Osteocyte (in vitro differentiated cells): ENCODE results near the gene CMTM6. TPM values are rescaled to one million over a fixed set of nuclear protein-coding genes. Genes with fewer than 3 reads are reported as not detected.
"Not testable (repeated sequence)": the region's sequence is repeated elsewhere in the genome, so short reads cannot be mapped to it uniquely, and the experiment has no call there.

ENCODE experiments used
- DNase-seq: peaks from one replicate; pipeline ENCODE4 v3.0.0; 2021; ENCODE audit warnings: mixed read lengths; ENCODE audit not compliant: unreplicated experiment; ENCODE audit errors: extremely low spot score
- H3K27ac Mint-ChIP-seq: one replicate; pipeline ENCODE4 v1.8.0; 2021; ENCODE audit warnings: mild to moderate bottlenecking, mixed read lengths; ENCODE audit not compliant: unreplicated experiment
- H3K27me3 Mint-ChIP-seq: one replicate; pipeline ENCODE4 v1.8.0; 2021; ENCODE audit warnings: mixed read lengths; ENCODE audit not compliant: unreplicated experiment
- H3K36me3 Mint-ChIP-seq: one replicate; pipeline ENCODE4 v1.8.0; 2021; ENCODE audit warnings: mixed read lengths; ENCODE audit not compliant: unreplicated experiment
- H3K4me1 Mint-ChIP-seq: one replicate; pipeline ENCODE4 v1.8.0; 2021; ENCODE audit warnings: mixed read lengths; ENCODE audit not compliant: unreplicated experiment
- H3K4me3 Mint-ChIP-seq: one replicate; pipeline ENCODE4 v1.8.0; 2021; ENCODE audit warnings: mild to moderate bottlenecking, moderate library complexity, mixed read lengths; ENCODE audit not compliant: unreplicated experiment
- H3K9me3 Mint-ChIP-seq: one replicate; pipeline ENCODE4 v1.8.0; 2021; ENCODE audit warnings: mixed read lengths; ENCODE audit not compliant: unreplicated experiment
- CTCF ChIP-seq: fragments of 200-600 bp; sonication (generic); IDR thresholded peaks from 2 replicates; pipeline ENCODE4 v1.5.0; 2021; ENCODE audit warnings: antibody characterized with exemption, mild to moderate bottlenecking, moderate library complexity
- total RNA-seq: library from RNA; stranded (reverse); gene quantifications from 2 replicates; pipeline ENCODE4 v1.2.1, GENCODE V29; 2021

CMTM6 gene
- total RNA-seq, 1 donor from 2014 or later = 60.4 TPM

- no peak for DNase-seq
- Mint-ChIP-seq H3K4me1 (peaks cover 25% of the 10 kb centered on the region), H3K9me3 (no peaks in the 10 kb centered on the region), H3K4me3 (no peak overlapping the region), H3K36me3 (peaks cover 40% of the 10 kb centered on the region), H3K27me3 (no peaks in the 10 kb centered on the region), H3K27ac (peak overlapping the region; percentile 75)
- no peak for TF ChIP-seq CTCF
These were observed 22.0 kb downstream of the CMTM6 start for GRCh38 chr3:32480604-32481003.

GRCh38 chr3:32474201-32474600 lies 28.5 kb downstream of the CMTM6 start:
- H3K4me3 Mint-ChIP-seq = no peak overlapping the region
- H3K27me3 Mint-ChIP-seq = no peaks in the 10 kb centered on the region
- TF ChIP-seq CTCF = no peak
- H3K4me1 Mint-ChIP-seq = peaks cover 18% of the 10 kb centered on the region
- DNase-seq = no peak
- H3K36me3 Mint-ChIP-seq = peaks cover 22% of the 10 kb centered on the region
- H3K27ac Mint-ChIP-seq = no peak overlapping the region
- no peaks in the 10 kb centered on the region for H3K9me3 Mint-ChIP-seq

- not testable (repeated sequence) for H3K27me3 Mint-ChIP-seq, H3K27ac Mint-ChIP-seq, H3K9me3 Mint-ChIP-seq, H3K4me3 Mint-ChIP-seq
- peaks cover 20% of the 10 kb centered on the region for H3K36me3 Mint-ChIP-seq
- peaks cover 29% of the 10 kb centered on the region for H3K4me1 Mint-ChIP-seq
- DNase-seq = peak; percentile 42
These were observed 30.5 kb downstream of the CMTM6 start for GRCh38 chr3:32472151-32472550.

- H3K9me3 Mint-ChIP-seq = no peaks in the 10 kb centered on the region
- H3K36me3 Mint-ChIP-seq = peaks cover 18% of the 10 kb centered on the region
- no peak for TF ChIP-seq CTCF
- no peaks in the 10 kb centered on the region for H3K27me3 Mint-ChIP-seq
- no peak for DNase-seq
- no peak overlapping the region for H3K27ac Mint-ChIP-seq
- H3K4me3 Mint-ChIP-seq = no peak overlapping the region
- peaks cover 29% of the 10 kb centered on the region for H3K4me1 Mint-ChIP-seq
These were observed 31.4 kb downstream of the CMTM6 start for GRCh38 chr3:32471246-32471645.

- peak overlapping the region; percentile 41 for H3K27ac Mint-ChIP-seq
- H3K36me3 Mint-ChIP-seq = peaks cover 15% of the 10 kb centered on the region
- no peaks in the 10 kb centered on the region for H3K27me3 Mint-ChIP-seq
- no peak for TF ChIP-seq CTCF
- H3K4me3 Mint-ChIP-seq = no peak overlapping the region
- peaks cover 29% of the 10 kb centered on the region for H3K4me1 Mint-ChIP-seq
- peak; percentile 48 for DNase-seq
- no peaks in the 10 kb centered on the region for H3K9me3 Mint-ChIP-seq
These were observed 32.3 kb downstream of the CMTM6 start for GRCh38 chr3:32470362-32470761.
